ENCODE data around the gene YKT6. TPM values are rescaled to one million over a fixed set of nuclear protein-coding genes. Genes with fewer than 3 reads are reported as not detected.

Gene YKT6
- total RNA-seq, 1 donor from 2014 or later, result 153 TPM

DNA sequence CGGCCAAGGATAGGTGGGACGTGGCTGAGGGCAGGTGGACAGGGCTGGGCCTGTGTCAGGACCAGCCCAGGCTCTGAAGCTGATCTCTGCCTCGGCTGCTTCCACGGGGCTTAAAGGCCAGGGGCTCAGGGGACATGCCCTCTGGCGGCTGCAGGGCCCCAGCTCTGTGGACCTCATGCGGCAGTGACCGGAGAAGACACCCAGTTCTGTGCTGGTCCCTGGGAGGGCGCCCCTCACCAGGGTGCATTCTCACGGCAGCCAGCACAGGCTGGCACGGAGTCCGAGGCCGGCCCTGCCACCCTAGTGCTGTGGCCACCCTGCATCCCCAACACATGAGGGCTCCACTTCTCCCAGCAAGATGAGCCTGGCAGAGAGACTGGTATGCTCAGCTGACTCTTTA, 30.3 kb downstream of the YKT6 start:
- DNase-seq (ENCODE audit: low read depth), result no peak

DNA sequence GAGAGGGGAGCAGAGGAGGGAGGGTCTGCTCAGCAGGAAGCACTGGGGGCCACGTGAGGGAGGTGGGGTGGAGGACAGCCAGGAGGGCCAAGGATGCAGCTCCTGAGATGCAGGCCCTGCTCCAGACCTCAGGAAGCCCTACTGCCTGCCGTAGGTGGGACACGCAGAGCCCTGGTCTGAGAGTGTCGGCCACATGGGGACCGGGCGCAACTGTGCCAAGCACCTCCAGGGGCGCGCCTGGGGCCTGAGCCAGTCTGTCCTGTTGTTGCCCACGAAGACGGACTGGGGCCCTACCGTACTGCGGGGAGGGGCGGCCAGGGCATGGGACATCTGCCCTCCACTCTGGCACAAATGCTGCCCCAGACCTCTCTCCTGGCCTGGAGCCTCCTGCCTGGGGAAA, 31.6 kb downstream of the YKT6 start:
- DNase-seq (ENCODE audit: low read depth), result no peak

- no peak for DNase-seq (ENCODE audit: low read depth)
These were observed 32.3 kb downstream of the YKT6 start for GRCh38 chr7:44232901-44233715.

GRCh38 chr7:44235066-44235465, 34.3 kb downstream of the YKT6 start:
- DNase-seq (ENCODE audit: low read depth), result no peak

DNA sequence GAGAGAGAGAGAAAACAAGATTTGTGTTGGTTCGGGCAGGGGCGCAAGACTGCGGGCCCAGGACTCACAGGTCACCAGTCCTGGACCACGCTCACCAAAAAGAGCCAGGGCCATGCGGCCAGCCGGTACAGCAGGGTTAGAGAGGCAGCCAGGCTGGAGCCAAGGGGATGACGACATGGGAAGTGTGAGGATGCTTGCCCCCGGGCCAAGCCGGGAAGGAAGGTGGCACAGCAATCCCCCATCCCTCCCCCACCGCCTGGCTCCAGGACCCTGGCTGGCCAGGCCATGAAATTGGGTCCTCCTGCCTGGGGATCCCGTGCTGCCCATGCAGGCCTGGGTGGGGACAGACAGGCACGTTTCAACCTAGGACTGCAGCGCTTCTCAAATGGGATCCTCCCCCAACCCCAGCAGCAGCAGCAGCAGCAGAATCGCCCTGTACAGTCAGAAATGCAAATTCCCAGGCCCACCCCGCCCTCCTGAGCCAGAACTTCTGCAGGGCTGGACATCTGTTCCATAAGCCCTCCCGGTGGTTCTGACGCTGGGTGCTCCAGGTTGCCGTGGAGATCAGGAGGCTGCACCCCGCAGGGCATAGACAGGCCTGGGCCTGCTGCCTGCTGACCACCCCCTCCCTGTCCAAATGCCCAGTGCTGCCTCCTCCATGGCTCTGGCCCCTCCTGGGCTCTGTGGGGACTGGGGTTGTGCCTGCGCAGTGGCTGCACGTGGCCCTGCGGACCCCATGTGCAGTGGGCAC, 35.0 kb downstream of the YKT6 start:
- no peak for DNase-seq (ENCODE audit: low read depth)

DNA sequence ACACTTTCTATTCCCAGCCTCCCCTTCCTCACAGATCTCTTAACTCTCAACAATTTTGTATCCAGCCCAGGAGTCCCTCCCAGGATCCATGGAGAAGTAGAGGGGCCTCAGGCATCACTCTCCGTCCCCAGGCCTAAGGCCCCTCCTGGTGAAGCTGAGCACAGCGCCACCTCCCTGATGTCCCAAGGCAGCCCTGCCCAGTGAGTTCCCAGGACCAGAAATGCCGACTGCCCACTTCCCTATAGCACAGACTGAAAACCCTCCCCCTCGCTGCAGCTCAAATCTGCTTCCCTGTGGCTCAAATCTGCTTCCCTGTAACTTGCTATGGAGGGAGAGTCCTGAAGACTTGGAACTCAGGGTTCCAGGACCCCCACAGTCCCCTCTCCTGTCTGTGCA, 35.6 kb downstream of the YKT6 start:
- no peak for DNase-seq (ENCODE audit: low read depth)

DNA sequence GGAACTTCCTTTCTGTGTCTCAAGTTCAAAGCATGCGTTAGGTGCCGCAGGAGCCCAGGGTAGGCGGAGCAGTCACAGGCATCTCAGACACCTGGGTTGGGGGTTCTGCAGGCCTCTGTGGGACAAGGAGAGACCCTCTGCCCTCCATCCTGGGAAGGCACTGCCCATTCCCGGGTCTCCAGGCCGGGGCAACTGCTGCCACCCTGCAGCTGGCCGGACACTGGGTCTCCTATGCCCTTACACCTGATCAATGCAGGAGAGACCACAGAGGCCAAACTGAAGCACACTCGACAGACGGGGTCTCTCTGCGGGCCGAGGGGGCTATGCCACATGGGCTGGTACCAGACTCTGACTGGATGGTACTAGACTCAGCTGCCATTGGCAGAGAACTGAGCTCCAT, 36.9 kb downstream of the YKT6 start:
- DNase-seq (ENCODE audit: low read depth), result no peak

DNA sequence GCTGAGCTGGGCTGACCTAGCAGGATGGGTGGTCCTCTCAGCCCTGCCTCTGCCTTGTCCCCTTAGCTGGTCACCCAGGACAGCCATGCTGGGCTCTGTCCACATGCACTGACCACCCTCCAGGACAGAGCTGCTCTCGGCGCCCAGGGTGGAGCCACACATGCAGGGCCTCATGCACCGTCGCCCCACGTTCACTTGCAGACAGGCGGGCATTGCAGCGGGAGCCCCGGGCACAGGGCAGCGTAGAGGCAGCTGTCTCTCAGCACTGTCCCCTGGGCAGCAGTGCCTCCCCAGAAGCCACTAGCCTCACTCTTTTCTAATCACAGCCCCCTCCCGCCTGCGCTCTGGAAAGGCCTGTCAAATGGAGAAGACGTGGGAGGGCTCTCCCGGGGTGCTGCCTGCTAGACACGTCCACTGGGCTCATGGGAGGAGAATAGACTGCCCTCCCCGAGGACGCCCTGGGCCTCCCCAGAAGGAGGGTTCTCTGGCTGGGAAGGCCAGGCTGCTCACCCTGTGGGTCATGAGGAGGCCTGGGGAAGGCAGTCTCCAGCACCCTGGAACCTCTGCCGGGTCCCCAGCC, 37.4 kb downstream of the YKT6 start:
- DNase-seq (ENCODE audit: low read depth), result no peak

- no peak for DNase-seq (ENCODE audit: low read depth)
These were observed 38.6 kb downstream of the YKT6 start for GRCh38 chr7:44239361-44239760.

DNA sequence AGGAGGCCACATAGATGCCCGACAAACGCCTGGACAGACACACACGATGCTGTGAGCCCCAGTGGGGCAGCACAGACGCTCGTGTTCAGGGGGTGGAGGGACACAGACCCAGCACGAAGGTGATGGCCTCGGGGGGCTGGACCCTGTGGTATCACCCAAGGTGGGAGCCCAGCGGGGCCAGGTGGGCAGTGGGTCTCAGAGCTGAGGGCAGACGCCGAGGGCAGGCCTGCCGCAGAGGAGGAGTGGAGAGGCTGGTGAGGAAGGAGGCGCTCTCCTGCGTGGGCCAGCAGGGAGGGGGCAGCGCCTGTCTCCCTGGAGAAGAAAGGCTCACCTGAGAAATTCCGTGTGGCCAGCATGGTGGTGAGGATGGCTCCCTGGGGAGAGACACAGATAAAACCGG, 39.6 kb downstream of the YKT6 start:
- DNase-seq (ENCODE audit: low read depth), result no peak

GRCh38 chr7:44240983-44241510, 40.3 kb downstream of the YKT6 start:
- peak; percentile 91 for DNase-seq (ENCODE audit: low read depth)

GRCh38 chr7:44242091-44242490, 41.3 kb downstream of the YKT6 start:
- DNase-seq (ENCODE audit: low read depth), result no peak

- DNase-seq (ENCODE audit: low read depth), result no peak
These were observed 43.5 kb downstream of the YKT6 start for GRCh38 chr7:44244282-44244681.

DNA sequence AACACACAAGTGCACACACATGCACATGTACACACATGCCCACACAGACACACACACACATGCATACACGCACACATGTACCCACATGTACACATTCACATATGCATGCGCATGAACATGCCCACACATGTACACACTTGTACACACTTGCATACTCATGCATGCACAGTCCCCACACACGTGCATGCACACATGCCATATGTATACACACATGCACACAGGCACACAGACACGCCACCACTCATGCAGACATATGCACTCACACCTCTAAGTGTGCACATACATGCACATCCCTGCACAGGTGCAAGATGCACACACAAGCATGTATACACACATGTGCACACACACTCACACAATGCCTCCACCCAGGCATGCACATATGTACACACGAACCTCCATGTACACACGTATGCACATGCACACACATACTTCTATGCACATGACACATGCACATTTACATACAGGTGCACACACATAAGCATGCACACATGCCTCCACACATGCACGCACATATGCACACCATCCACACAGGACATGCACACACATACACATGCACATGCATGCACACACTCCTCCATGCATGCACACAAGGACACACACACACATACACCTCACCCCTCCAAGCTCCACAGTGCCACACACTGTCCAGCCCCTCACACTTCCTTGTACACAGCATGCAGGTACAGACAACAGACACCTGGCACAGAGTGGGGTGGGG, 45.8 kb downstream of the YKT6 start:
- no peak for DNase-seq (ENCODE audit: low read depth)

- DNase-seq (ENCODE audit: low read depth), result no peak
These were observed 47.3 kb downstream of the YKT6 start for GRCh38 chr7:44247868-44248651.

GRCh38 chr7:44249639-44250234, 49.0 kb downstream of the YKT6 start:
- DNase-seq (ENCODE audit: low read depth), result no peak

DNA sequence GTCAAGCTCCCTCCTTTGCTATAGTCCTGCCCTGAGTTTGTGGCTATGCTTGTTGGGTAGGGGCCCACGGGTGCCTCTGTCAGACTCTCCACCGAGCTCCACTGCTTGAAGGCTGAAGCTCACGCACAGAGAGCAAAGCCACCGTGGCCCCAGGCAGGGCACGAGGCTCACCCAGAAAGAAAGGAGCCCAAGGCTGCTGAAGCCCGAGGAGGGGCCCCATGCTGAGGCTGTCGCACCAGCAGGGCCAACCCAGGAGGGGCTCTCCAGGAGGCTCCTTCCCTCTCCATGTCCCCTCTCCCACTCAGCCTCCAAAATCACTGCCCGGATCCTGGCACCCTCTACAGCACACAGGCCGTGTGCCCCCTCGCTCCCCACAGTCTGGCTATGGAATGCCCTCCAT, 50.5 kb downstream of the YKT6 start:
- DNase-seq (ENCODE audit: low read depth), result no peak

GRCh38 chr7:44251881-44252280, 51.1 kb downstream of the YKT6 start:
- DNase-seq (ENCODE audit: low read depth), result no peak

- no peak for DNase-seq (ENCODE audit: low read depth)
These were observed 55.7 kb downstream of the YKT6 start for GRCh38 chr7:44256459-44256858.

GRCh38 chr7:44257213-44257612, 56.4 kb downstream of the YKT6 start:
- DNase-seq (ENCODE audit: low read depth), result no peak
